ENCODE data around the gene YAP1. TPM values are rescaled to one million over a fixed set of nuclear protein-coding genes. Genes with fewer than 3 reads are reported as not detected.
A peak's percentile ranks its signal among the peaks of the same experiment; 100 is the strongest.

The YAP1 gene
- total RNA-seq, 1 donor from 2014 or later: 129 TPM

DNA sequence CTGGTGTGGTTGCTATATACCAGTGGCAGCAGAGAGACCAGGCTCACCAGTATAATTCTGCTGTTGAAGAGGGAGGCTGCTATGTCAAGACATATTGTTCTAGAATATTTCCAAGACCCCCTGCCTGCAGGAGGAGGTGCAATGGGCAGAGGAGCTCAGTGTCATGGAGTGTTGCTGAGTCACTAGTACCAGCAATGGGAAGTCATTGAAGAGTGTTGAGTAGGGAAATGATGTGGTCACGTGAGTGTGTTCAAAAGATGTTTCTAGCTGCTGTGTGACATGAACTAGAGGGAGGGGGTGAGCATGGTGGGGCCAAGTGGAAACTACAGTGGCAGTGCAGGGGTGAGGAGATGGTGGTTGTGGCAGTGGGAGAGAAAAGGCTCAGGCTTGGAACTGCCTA, 130.8 kb downstream of the YAP1 start:
- H3K4me1 Mint-ChIP-seq (ENCODE audit: low read depth, unreplicated experiment): peaks cover 42% of the 10 kb centered on the region

DNA sequence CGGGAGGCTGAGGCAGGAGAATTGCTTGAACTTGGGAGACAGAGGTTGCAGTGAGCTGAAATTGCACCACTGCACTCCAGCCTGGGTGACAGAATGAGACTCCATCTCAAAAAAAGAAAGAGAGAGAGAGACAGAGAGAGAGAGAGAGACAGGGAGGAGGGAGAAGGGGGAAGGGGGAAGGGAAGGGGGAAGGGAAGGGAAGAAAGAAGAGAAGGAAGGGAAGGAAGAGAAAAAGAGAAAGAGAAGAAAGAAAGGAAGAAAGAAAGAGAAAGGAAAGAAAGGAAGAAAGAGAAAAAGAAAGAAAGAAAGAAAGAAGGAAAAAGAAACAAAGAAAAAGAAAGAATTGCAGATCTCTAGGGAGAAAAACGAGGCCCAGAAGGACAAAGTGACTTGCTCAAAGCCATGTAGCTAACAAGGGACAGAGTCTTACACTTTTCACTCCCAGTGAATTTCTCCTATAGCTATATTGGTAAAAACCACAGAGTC, 133.2 kb downstream of the YAP1 start:
- no peak for TF ChIP-seq EZH2 (IDR thresholded peaks at IDR 0.05; ENCODE audit: insufficient read depth, low read length)
- TF ChIP-seq, protein P1, sequence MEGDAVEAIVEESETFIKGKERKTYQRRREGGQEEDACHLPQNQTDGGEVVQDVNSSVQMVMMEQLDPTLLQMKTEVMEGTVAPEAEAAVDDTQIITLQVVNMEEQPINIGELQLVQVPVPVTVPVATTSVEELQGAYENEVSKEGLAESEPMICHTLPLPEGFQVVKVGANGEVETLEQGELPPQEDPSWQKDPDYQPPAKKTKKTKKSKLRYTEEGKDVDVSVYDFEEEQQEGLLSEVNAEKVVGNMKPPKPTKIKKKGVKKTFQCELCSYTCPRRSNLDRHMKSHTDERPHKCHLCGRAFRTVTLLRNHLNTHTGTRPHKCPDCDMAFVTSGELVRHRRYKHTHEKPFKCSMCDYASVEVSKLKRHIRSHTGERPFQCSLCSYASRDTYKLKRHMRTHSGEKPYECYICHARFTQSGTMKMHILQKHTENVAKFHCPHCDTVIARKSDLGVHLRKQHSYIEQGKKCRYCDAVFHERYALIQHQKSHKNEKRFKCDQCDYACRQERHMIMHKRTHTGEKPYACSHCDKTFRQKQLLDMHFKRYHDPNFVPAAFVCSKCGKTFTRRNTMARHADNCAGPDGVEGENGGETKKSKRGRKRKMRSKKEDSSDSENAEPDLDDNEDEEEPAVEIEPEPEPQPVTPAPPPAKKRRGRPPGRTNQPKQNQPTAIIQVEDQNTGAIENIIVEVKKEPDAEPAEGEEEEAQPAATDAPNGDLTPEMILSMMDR (IDR thresholded peaks at IDR 0.05; ENCODE audit: insufficient read depth, low read depth, low read length): no peak
- Histone ChIP-seq H3K27ac (ENCODE audit: low read depth, low read length) (no peak overlapping the region), H3K36me3 (ENCODE audit: insufficient read depth, low read length) (no peaks in the 10 kb centered on the region), H3K9me3 (ENCODE audit: insufficient read depth, low read depth, low read length) (no peaks in the 10 kb centered on the region), H3K27me3 (ENCODE audit: insufficient read depth, low read length) (no peaks in the 10 kb centered on the region), H2AFZ (ENCODE audit: low read depth, low read length) (no peak overlapping the region), H3K4me2 (ENCODE audit: low read length) (no peak overlapping the region), H3K4me1 (ENCODE audit: insufficient read depth, low read length) (peaks cover 18% of the 10 kb centered on the region), H4K20me1 (ENCODE audit: insufficient read depth, low read length) (no peaks in the 10 kb centered on the region), H3K79me2 (ENCODE audit: insufficient read depth, low read length) (no peaks in the 10 kb centered on the region), H3K9ac (ENCODE audit: low read length) (no peak overlapping the region), H3K4me3 (ENCODE audit: insufficient read depth, low read depth, low read length) (no peak overlapping the region)
- no peaks in the 10 kb centered on the region for H3K9me3 Mint-ChIP-seq (ENCODE audit: unreplicated experiment)
- DNase-seq (ENCODE audit: low read depth): no peak
- H3K4me3 Mint-ChIP-seq (ENCODE audit: unreplicated experiment): no peak overlapping the region
- no peak for FAIRE-seq
- no peak overlapping the region for H3K27ac Mint-ChIP-seq (ENCODE audit: unreplicated experiment)
- peaks cover 25% of the 10 kb centered on the region for H3K4me1 Mint-ChIP-seq (ENCODE audit: low read depth, unreplicated experiment)
- H3K36me3 Mint-ChIP-seq (ENCODE audit: low read depth, unreplicated experiment): no peaks in the 10 kb centered on the region
- no peaks in the 10 kb centered on the region for H3K27me3 Mint-ChIP-seq (ENCODE audit: low read depth, unreplicated experiment)

More for the DNA sequence above, 130.8 kb downstream of the YAP1 start:
- H3K4me2 ChIP-seq (ENCODE audit: low read length): no peak overlapping the region
- no peak overlapping the region for H3K4me3 ChIP-seq (ENCODE audit: insufficient read depth, low read depth, low read length)
- Mint-ChIP-seq H3K36me3 (ENCODE audit: low read depth, unreplicated experiment) (no peaks in the 10 kb centered on the region), H3K27me3 (ENCODE audit: low read depth, unreplicated experiment) (no peaks in the 10 kb centered on the region), H3K9me3 (ENCODE audit: unreplicated experiment) (no peaks in the 10 kb centered on the region), H3K27ac (ENCODE audit: unreplicated experiment) (peak overlapping the region; percentile 26), H3K4me3 (ENCODE audit: unreplicated experiment) (peak overlapping the region; percentile 17)
- no peaks in the 10 kb centered on the region for H3K36me3 ChIP-seq (ENCODE audit: insufficient read depth, low read length)
- TF ChIP-seq, protein P1 (IDR thresholded peaks at IDR 0.05; ENCODE audit: insufficient read depth, low read depth, low read length): no peak
- no peak for TF ChIP-seq EZH2 (IDR thresholded peaks at IDR 0.05; ENCODE audit: insufficient read depth, low read length)
- H3K4me1 ChIP-seq (ENCODE audit: insufficient read depth, low read length): peaks cover 18% of the 10 kb centered on the region
- H3K9me3 ChIP-seq (ENCODE audit: insufficient read depth, low read depth, low read length): no peaks in the 10 kb centered on the region
- FAIRE-seq (no peak), DNase-seq (ENCODE audit: low read depth) (peak; percentile 39)
- no peaks in the 10 kb centered on the region for H3K27me3 ChIP-seq (ENCODE audit: insufficient read depth, low read length)
- H4K20me1 ChIP-seq (ENCODE audit: insufficient read depth, low read length): no peaks in the 10 kb centered on the region
- H2AFZ ChIP-seq (ENCODE audit: low read depth, low read length): no peak overlapping the region
- no peak overlapping the region for H3K9ac ChIP-seq (ENCODE audit: low read length)
- no peaks in the 10 kb centered on the region for H3K79me2 ChIP-seq (ENCODE audit: insufficient read depth, low read length)
- peak overlapping the region; percentile 1 for H3K27ac ChIP-seq (ENCODE audit: low read depth, low read length)

DNA sequence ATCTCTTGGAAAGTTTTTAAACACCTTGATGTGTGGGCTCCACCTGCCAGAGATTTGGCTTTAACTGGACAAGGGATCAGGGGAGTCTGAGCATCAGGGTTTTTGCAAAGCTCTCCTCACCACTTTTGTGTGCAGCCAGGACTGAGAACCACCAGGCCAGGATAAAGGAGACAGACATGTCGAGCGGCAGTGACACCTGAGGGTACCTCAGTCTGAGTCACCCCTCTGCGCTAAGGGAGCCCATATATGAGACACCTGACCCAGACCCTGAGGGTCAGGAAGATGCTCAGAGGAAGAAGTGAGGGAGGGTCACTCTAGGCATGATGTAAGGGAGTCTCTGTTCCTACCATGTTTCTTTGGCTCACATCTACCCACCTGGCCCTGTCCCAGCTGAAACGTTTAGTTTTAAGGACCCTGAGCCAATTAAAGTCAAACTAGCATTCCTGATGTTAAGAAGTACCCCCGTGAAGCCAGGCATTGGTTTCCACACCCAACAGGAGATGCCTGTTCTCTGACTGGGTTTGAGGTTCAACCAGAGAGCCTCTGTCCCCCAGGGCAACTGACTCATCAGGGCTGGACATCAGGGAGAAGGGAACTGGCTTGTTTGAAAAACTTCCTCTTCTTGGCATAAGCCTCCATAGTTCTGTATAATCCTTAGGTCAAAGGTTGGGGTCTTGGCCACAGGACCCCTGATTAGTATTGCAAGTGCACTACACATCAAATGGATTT, 134.6 kb downstream of the YAP1 start:
- no peak overlapping the region for H3K27ac Mint-ChIP-seq (ENCODE audit: unreplicated experiment)
- Histone ChIP-seq H4K20me1 (ENCODE audit: insufficient read depth, low read length) (no peaks in the 10 kb centered on the region), H2AFZ (ENCODE audit: low read depth, low read length) (no peak overlapping the region), H3K27ac (ENCODE audit: low read depth, low read length) (no peak overlapping the region), H3K4me3 (ENCODE audit: insufficient read depth, low read depth, low read length) (no peak overlapping the region), H3K4me2 (ENCODE audit: low read length) (peak overlapping the region; percentile 39), H3K79me2 (ENCODE audit: insufficient read depth, low read length) (no peaks in the 10 kb centered on the region), H3K9me3 (ENCODE audit: insufficient read depth, low read depth, low read length) (no peaks in the 10 kb centered on the region), H3K4me1 (ENCODE audit: insufficient read depth, low read length) (peaks cover 18% of the 10 kb centered on the region), H3K36me3 (ENCODE audit: insufficient read depth, low read length) (no peaks in the 10 kb centered on the region), H3K27me3 (ENCODE audit: insufficient read depth, low read length) (no peaks in the 10 kb centered on the region), H3K9ac (ENCODE audit: low read length) (no peak overlapping the region)
- TF ChIP-seq EZH2 (IDR thresholded peaks at IDR 0.05; ENCODE audit: insufficient read depth, low read length): no peak
- TF ChIP-seq, protein P1 (IDR thresholded peaks at IDR 0.05; ENCODE audit: insufficient read depth, low read depth, low read length): no peak
- no peak overlapping the region for H3K4me3 Mint-ChIP-seq (ENCODE audit: unreplicated experiment)
- peaks cover 16% of the 10 kb centered on the region for H3K4me1 Mint-ChIP-seq (ENCODE audit: low read depth, unreplicated experiment)
- peak; percentile 85 for DNase-seq (ENCODE audit: low read depth)
- no peaks in the 10 kb centered on the region for H3K36me3 Mint-ChIP-seq (ENCODE audit: low read depth, unreplicated experiment)
- H3K27me3 Mint-ChIP-seq (ENCODE audit: low read depth, unreplicated experiment): no peaks in the 10 kb centered on the region
- peak; percentile 55 for FAIRE-seq
- no peaks in the 10 kb centered on the region for H3K9me3 Mint-ChIP-seq (ENCODE audit: unreplicated experiment)
